ENCODE data around the gene SHB.

SHB gene

GRCh38 chr9:38086496-38086895 lies 17.5 kb upstream of the SHB start:
- TF ChIP-seq TAF1 (IDR thresholded peaks at IDR 0.05; ENCODE audit: borderline replicate concordance, insufficient read depth, low read length) = no peak
- no peak for TF ChIP-seq POLR2AphosphoS5 (IDR thresholded peaks at IDR 0.05; ENCODE audit: low read depth, low read length)
- TF ChIP-seq FOXP2 (optimal IDR thresholded peaks at IDR 0.05; ENCODE audit: borderline replicate concordance, extremely low read depth, extremely low read length, insufficient read depth) = no peak
- no peak for TF ChIP-seq REST (IDR thresholded peaks at IDR 0.05; ENCODE audit: insufficient read depth in 1 of 2, low read depth in 2 of 2, low read length in 2 of 2)
- no peak for TF ChIP-seq SIN3A (IDR thresholded peaks at IDR 0.05; ENCODE audit: borderline replicate concordance, insufficient read depth, low read length)

GRCh38 chr9:38085308-38085707 lies 16.3 kb upstream of the SHB start:
- TF ChIP-seq POLR2AphosphoS5 (IDR thresholded peaks at IDR 0.05; ENCODE audit: low read depth, low read length) (no peak), FOXP2 (optimal IDR thresholded peaks at IDR 0.05; ENCODE audit: borderline replicate concordance, extremely low read depth, extremely low read length, insufficient read depth) (no peak), REST (IDR thresholded peaks at IDR 0.05; ENCODE audit: insufficient read depth in 1 of 2, low read depth in 2 of 2, low read length in 2 of 2) (no peak), SIN3A (IDR thresholded peaks at IDR 0.05; ENCODE audit: borderline replicate concordance, insufficient read depth, low read length) (no peak), TAF1 (IDR thresholded peaks at IDR 0.05; ENCODE audit: borderline replicate concordance, insufficient read depth, low read length) (no peak)

GRCh38 chr9:38084556-38084880 lies 15.5 kb upstream of the SHB start:
- TF ChIP-seq SIN3A (IDR thresholded peaks at IDR 0.05; ENCODE audit: borderline replicate concordance, insufficient read depth, low read length) (no peak), REST (IDR thresholded peaks at IDR 0.05; ENCODE audit: insufficient read depth in 1 of 2, low read depth in 2 of 2, low read length in 2 of 2) (no peak), FOXP2 (optimal IDR thresholded peaks at IDR 0.05; ENCODE audit: borderline replicate concordance, extremely low read depth, extremely low read length, insufficient read depth) (no peak), TAF1 (IDR thresholded peaks at IDR 0.05; ENCODE audit: borderline replicate concordance, insufficient read depth, low read length) (no peak), POLR2AphosphoS5 (IDR thresholded peaks at IDR 0.05; ENCODE audit: low read depth, low read length) (no peak)

- TF ChIP-seq TAF1 (IDR thresholded peaks at IDR 0.05; ENCODE audit: borderline replicate concordance, insufficient read depth, low read length) = no peak
- no peak for TF ChIP-seq POLR2AphosphoS5 (IDR thresholded peaks at IDR 0.05; ENCODE audit: low read depth, low read length)
- TF ChIP-seq SIN3A (IDR thresholded peaks at IDR 0.05; ENCODE audit: borderline replicate concordance, insufficient read depth, low read length) = no peak
- no peak for TF ChIP-seq REST (IDR thresholded peaks at IDR 0.05; ENCODE audit: insufficient read depth in 1 of 2, low read depth in 2 of 2, low read length in 2 of 2)
- TF ChIP-seq FOXP2 (optimal IDR thresholded peaks at IDR 0.05; ENCODE audit: borderline replicate concordance, extremely low read depth, extremely low read length, insufficient read depth) = no peak
Observed at GRCh38 chr9:38083858-38084555, 15.0 kb upstream of the SHB start.
